ENCODE measurements around the gene DIAPH3.

GRCh38 chr13:59829690-59830089, 334.0 kb downstream of the DIAPH3 start:
- no peak for TF ChIP-seq RAD21 (conservative IDR thresholded peaks at IDR 0.05 in 1 of 2, IDR thresholded peaks at IDR 0.05 in 1 of 2)
- no peak for TF ChIP-seq PBX3 (IDR thresholded peaks at IDR 0.05)
- no peak for TF ChIP-seq CTCF (IDR thresholded peaks at IDR 0.05)
